ENCODE data around the gene POLR2F.

Gene POLR2F

DNA sequence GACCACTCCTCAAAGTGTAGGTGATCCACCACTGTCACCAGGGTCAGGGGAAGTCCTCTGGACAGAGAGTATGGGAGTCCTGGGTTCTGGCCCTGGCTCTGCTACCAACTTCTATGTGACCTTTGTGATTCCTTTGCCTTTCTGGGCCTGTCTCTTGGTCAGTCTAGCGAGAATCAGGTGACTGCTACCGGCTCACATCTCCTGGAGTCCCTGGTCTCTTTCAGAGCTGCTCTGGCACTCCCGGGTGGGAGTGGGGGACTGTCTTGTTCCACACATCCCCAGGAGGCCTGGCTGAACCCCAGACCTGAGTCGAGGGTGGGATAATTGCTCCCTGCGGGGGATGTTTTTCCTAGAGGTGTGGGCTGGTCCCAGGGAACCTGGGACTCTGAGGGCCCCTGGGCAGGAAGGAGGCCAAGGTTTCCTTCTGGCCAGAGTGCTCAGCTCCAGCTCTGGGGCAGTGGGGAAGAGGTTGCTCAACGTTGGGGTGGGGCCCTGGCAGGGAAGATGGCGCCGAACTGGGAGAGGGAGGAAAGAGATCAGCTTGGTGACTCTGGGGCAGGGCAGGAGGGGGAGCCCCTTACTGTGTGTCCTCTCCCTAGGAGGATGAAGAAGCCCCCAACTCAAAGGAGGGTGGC lies 28.8 kb downstream of the POLR2F start:
- no peaks in the 10 kb centered on the region for H3F3A ChIP-seq (ENCODE audit: control insufficient read depth, insufficient read depth)
- H4K20me1 ChIP-seq (ENCODE audit: control insufficient read depth, insufficient read depth, low read depth, low read length): no peaks in the 10 kb centered on the region
- TF ChIP-seq EZH2phosphoT487 (IDR thresholded peaks at IDR 0.05; ENCODE audit: borderline replicate concordance, low read length): no peak
- TF ChIP-seq, protein P1, sequence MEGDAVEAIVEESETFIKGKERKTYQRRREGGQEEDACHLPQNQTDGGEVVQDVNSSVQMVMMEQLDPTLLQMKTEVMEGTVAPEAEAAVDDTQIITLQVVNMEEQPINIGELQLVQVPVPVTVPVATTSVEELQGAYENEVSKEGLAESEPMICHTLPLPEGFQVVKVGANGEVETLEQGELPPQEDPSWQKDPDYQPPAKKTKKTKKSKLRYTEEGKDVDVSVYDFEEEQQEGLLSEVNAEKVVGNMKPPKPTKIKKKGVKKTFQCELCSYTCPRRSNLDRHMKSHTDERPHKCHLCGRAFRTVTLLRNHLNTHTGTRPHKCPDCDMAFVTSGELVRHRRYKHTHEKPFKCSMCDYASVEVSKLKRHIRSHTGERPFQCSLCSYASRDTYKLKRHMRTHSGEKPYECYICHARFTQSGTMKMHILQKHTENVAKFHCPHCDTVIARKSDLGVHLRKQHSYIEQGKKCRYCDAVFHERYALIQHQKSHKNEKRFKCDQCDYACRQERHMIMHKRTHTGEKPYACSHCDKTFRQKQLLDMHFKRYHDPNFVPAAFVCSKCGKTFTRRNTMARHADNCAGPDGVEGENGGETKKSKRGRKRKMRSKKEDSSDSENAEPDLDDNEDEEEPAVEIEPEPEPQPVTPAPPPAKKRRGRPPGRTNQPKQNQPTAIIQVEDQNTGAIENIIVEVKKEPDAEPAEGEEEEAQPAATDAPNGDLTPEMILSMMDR (IDR thresholded peaks at IDR 0.05; ENCODE audit: low read depth, low read length, poor library complexity, severe bottlenecking): no peak
- H3K27ac ChIP-seq (ENCODE audit: low read depth, low read length): no peak overlapping the region
- no peaks in the 10 kb centered on the region for H3K9me2 ChIP-seq (replicated peaks; ENCODE audit: control insufficient read depth, low read length)
- H3K4me1 ChIP-seq (ENCODE audit: control insufficient read depth, low read length): no peaks in the 10 kb centered on the region
- H3K27me3 ChIP-seq (ENCODE audit: control insufficient read depth, low read length): no peaks in the 10 kb centered on the region
- H3K9me3 ChIP-seq (ENCODE audit: control insufficient read depth, insufficient read depth, low read length): no peaks in the 10 kb centered on the region
- no peak overlapping the region for H3K4me3 ChIP-seq (ENCODE audit: low read length)
- H3K79me2 ChIP-seq (ENCODE audit: control insufficient read depth, low read length): no peaks in the 10 kb centered on the region
- no peak overlapping the region for H3K4me2 ChIP-seq (ENCODE audit: low read length)
- H3K36me3 ChIP-seq (ENCODE audit: control insufficient read depth, low read length): no peaks in the 10 kb centered on the region

DNA sequence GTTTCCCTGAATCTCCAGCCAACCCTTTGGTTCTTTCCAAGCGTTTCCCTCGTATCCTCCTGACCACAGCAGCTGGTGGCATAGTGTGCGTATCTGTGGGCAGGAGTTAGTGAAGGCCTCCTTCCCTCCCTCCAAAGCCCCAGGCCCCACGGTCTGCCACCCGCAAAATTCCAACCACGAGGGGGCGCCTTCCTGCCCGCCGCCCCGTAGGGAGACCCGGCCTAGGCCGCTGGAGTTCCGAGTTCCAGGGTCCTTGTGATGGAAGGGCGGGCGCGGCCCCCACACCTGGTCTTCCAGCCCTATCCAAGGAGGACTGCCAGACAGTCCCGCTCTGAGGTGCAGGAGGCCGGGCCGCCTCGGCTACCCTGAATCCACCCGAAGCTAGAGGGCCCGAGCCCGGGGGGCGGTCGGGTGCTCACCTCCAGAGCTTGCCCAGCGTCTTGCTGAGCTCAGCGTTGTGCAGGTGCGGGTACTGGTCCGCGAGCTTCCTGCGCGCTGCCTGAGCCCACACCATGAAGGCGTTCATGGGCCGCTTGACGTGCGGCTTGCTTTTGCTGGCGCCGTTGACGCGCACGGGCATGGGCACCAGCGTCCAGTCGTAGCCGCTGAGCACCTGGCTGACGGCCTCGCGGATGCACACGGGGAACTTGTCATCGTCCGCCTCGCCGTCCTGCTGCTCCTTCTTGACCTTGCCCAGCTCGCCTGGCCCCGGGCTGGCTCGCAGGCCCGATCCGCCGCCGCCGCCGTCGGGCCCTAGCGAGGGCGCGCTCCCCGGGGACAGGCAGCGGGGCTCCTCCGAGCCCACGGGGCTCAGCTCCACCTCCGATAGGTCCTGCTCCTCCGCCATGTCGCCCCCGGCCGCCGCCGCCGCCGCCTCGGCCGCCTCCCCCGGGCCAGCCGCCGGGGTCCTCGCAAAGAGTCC lies 29.7 kb downstream of the POLR2F start:
- no peaks in the 10 kb centered on the region for H3K27me3 ChIP-seq (ENCODE audit: control insufficient read depth, low read length)
- H3K4me3 ChIP-seq (ENCODE audit: low read length): no peak overlapping the region
- no peaks in the 10 kb centered on the region for H3K79me2 ChIP-seq (ENCODE audit: control insufficient read depth, low read length)
- H3K4me1 ChIP-seq (ENCODE audit: control insufficient read depth, low read length): no peaks in the 10 kb centered on the region
- TF ChIP-seq, protein P1 (IDR thresholded peaks at IDR 0.05; ENCODE audit: low read depth, low read length, poor library complexity, severe bottlenecking): no peak
- TF ChIP-seq EZH2phosphoT487 (IDR thresholded peaks at IDR 0.05; ENCODE audit: borderline replicate concordance, low read length): no peak
- no peaks in the 10 kb centered on the region for H3K36me3 ChIP-seq (ENCODE audit: control insufficient read depth, low read length)
- H4K20me1 ChIP-seq (ENCODE audit: control insufficient read depth, insufficient read depth, low read depth, low read length): no peaks in the 10 kb centered on the region
- H3K4me2 ChIP-seq (ENCODE audit: low read length): no peak overlapping the region
- no peak overlapping the region for H3K27ac ChIP-seq (ENCODE audit: low read depth, low read length)
- no peaks in the 10 kb centered on the region for H3K9me3 ChIP-seq (ENCODE audit: control insufficient read depth, insufficient read depth, low read length)
- H3F3A ChIP-seq (ENCODE audit: control insufficient read depth, insufficient read depth): no peaks in the 10 kb centered on the region
- H3K9me2 ChIP-seq (replicated peaks; ENCODE audit: control insufficient read depth, low read length): no peaks in the 10 kb centered on the region

DNA sequence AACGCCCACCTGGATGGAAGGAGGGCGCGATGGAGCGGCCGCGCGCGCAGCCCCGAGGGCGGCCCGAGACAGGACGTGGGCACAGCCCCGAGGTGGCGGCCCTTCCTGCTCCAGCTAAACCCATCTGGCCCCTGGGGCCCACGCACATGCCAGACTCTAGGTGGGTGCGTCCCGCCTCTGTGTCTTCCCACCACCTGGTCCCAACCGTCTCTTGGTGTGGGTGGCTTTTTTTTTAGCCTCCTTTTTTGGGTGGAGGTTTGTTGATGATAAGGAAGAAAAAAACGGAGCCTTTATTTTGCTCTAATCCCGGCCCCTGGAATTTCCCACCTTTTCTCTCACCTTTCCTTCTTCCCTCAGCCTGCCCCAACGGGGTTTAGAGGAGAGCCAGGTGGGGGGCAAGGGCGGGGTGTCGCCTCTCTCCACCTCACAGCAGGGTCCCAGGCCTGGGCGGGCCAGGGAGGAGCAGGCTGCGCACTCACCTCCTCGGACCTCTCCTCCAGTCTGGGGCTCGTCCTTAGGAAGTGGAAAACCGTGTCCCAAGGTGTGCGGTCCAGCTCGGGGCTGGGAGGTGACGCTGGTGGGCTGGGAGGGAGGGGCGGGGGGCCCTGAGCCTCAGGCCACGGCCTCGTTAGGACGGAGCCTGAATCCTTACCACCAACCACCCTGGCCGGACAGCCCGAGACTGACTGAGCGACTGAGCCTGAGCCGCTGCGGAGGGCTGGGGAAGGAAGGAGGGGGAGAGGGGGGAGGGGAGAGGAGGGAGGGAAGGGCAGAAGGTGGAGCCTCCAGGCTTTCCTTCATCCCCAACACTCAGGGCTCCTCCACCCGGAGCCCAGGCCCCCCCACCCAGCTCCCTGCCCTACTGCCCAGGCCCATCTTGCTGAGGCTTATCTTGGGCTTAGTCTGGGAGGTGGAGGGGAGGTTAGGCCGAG lies 30.6 kb downstream of the POLR2F start, which contains the start of gene SOX10:
SOX10 (minus strand) TSS at position 696 of the 932 bp plus-strand sequence. CDS start 771 bp downstream, outside the sequence.
- Histone ChIP-seq H3K27me3 (ENCODE audit: control insufficient read depth, low read length) (no peaks in the 10 kb centered on the region), H3K4me2 (ENCODE audit: low read length) (no peak within 1 kb of the TSS), H3K79me2 (ENCODE audit: control insufficient read depth, low read length) (no peaks in the 10 kb centered on the region), H4K20me1 (ENCODE audit: control insufficient read depth, insufficient read depth, low read depth, low read length) (no peaks in the 10 kb centered on the region), H3K4me1 (ENCODE audit: control insufficient read depth, low read length) (no peaks in the 10 kb centered on the region), H3F3A (ENCODE audit: control insufficient read depth, insufficient read depth) (no peaks in the 10 kb centered on the region), H3K27ac (ENCODE audit: low read depth, low read length) (no peak within 1 kb of the TSS), H3K9me2 (replicated peaks; ENCODE audit: control insufficient read depth, low read length) (no peaks in the 10 kb centered on the region), H3K4me3 (ENCODE audit: low read length) (no peak within 1 kb of the TSS), H3K9me3 (ENCODE audit: control insufficient read depth, insufficient read depth, low read length) (no peaks in the 10 kb centered on the region), H3K36me3 (ENCODE audit: control insufficient read depth, low read length) (no peaks in the 10 kb centered on the region)
- no peak for TF ChIP-seq EZH2phosphoT487 (IDR thresholded peaks at IDR 0.05; ENCODE audit: borderline replicate concordance, low read length)
- TF ChIP-seq, protein P1 (IDR thresholded peaks at IDR 0.05; ENCODE audit: low read depth, low read length, poor library complexity, severe bottlenecking): no peak

Measured in DOHH2 (cell line).